Measurements from ENCODE around the gene NR4A1.

DNA sequence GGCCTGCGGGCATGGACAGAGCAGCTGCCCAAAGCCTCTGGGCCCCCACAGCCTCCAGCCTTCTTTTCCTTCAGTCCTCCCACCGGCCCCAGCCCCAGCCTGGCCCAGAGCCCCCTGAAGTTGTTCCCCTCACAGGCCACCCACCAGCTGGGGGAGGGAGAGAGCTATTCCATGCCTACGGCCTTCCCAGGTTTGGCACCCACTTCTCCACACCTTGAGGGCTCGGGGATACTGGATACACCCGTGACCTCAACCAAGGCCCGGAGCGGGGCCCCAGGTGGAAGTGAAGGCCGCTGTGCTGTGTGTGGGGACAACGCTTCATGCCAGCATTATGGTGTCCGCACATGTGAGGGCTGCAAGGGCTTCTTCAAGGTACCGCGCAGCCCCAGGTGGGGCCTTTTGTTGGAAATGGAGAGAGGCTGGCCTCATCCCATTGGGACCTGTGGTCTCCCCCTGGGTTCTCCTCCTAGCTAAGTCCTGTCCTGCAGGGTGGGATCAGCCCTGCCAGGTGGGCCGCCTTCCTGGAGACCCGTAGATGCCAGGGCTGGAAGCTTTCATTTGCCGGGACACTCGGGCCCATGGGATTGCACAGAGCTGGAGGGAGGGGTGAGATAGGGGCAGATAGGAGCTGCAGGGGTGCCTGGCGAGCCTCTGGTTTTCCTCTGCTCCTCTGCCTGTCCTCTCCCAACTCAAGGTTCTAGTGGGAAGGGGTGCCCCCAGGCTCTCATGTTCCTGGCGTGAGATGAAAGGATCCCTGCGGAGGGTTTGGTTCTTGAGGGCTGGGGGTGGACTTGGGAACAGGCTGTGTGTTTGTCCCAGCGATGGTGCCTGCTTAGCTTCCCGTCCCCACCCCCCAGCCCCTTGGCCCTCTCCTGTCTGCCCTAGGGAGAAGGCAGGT is 3.8 kb downstream of the NR4A1 start:
- no peak for TF ChIP-seq CTCF (IDR thresholded peaks at IDR 0.05 in 8 of 11, conservative IDR thresholded peaks at IDR 0.05 in 3 of 11)
- TF ChIP-seq POLR2A (IDR thresholded peaks at IDR 0.05), result no peak
